Astrocyte (in vitro differentiated cells and primary cell): ENCODE measurements around the gene TBL2. TPM values are rescaled to one million over a fixed set of nuclear protein-coding genes. Genes with fewer than 3 reads are reported as not detected.
"Not testable (repeated sequence)": the region's sequence is repeated elsewhere in the genome, so short reads cannot be mapped to it uniquely, and the experiment has no call there.

Source experiments
- DNase-seq: peaks from one replicate; pipeline ENCODE4 v3.0.0-alpha.2; 2010; ENCODE audit warnings: low read depth
- FAIRE-seq: peaks from 2 replicates; lab custom pipeline; 2011; peaks lifted over from hg19 to GRCh38; lab: Jason Lieb, UNC
- H2AFZ ChIP-seq: 2 replicates; pipeline ENCODE4 v1.6.0; 2012; ENCODE audit warnings: low read depth, low read length, inconsistent platforms
- H3K27ac ChIP-seq: 2 replicates; pipeline ENCODE4 v1.5.1; 2011; ENCODE audit warnings: low read depth, low read length, inconsistent platforms
- H3K27me3 ChIP-seq: 2 replicates; pipeline ENCODE4 v1.6.0; 2011; ENCODE audit warnings: low read length, inconsistent platforms; ENCODE audit not compliant: insufficient read depth
- H3K36me3 ChIP-seq: 2 replicates; pipeline ENCODE4 v1.5.1; 2011; ENCODE audit warnings: low read length, inconsistent platforms; ENCODE audit not compliant: insufficient read depth
- H3K4me1 ChIP-seq: 2 replicates; pipeline ENCODE4 v1.5.1; 2011; ENCODE audit warnings: low read length, inconsistent platforms; ENCODE audit not compliant: insufficient read depth
- H3K4me2 ChIP-seq: 2 replicates; pipeline ENCODE4 v1.6.0; 2012; ENCODE audit warnings: low read length, inconsistent platforms
- H3K4me3 ChIP-seq: 2 replicates; pipeline ENCODE4 v1.5.1; 2011; ENCODE audit warnings: low read depth, mild to moderate bottlenecking, low read length, inconsistent platforms; ENCODE audit not compliant: insufficient read depth
- H3K79me2 ChIP-seq: 2 replicates; pipeline ENCODE4 v1.6.0; 2012; ENCODE audit warnings: mild to moderate bottlenecking, low read length, inconsistent platforms; ENCODE audit not compliant: insufficient read depth
- H3K9ac ChIP-seq: 2 replicates; pipeline ENCODE4 v1.6.0; 2012; ENCODE audit warnings: mild to moderate bottlenecking, low read length, inconsistent platforms
- H3K9me3 ChIP-seq: 2 replicates; pipeline ENCODE4 v1.5.1; 2012; ENCODE audit warnings: low read depth, mild to moderate bottlenecking, low read length, inconsistent platforms; ENCODE audit not compliant: insufficient read depth
- H4K20me1 ChIP-seq: 2 replicates; pipeline ENCODE4 v1.6.0; 2012; ENCODE audit warnings: low read length, inconsistent platforms; ENCODE audit not compliant: insufficient read depth
- H3K27ac Mint-ChIP-seq: one replicate; pipeline ENCODE4 v1.8.0; 2021; ENCODE audit warnings: mild to moderate bottlenecking, mixed read lengths; ENCODE audit not compliant: unreplicated experiment
- H3K27me3 Mint-ChIP-seq: one replicate; pipeline ENCODE4 v1.8.0; 2021; ENCODE audit warnings: low read depth, mixed read lengths; ENCODE audit not compliant: unreplicated experiment
- H3K36me3 Mint-ChIP-seq: one replicate; pipeline ENCODE4 v1.8.0; 2021; ENCODE audit warnings: low read depth, mixed read lengths; ENCODE audit not compliant: unreplicated experiment
- H3K4me1 Mint-ChIP-seq: one replicate; pipeline ENCODE4 v1.8.0; 2021; ENCODE audit warnings: low read depth, mixed read lengths; ENCODE audit not compliant: unreplicated experiment
- H3K4me3 Mint-ChIP-seq: one replicate; pipeline ENCODE4 v1.8.0; 2021; ENCODE audit warnings: mild to moderate bottlenecking, moderate library complexity, mixed read lengths; ENCODE audit not compliant: unreplicated experiment
- H3K9me3 Mint-ChIP-seq: one replicate; pipeline ENCODE4 v1.8.0; 2021; ENCODE audit warnings: mild to moderate bottlenecking, mixed read lengths; ENCODE audit not compliant: unreplicated experiment
- EZH2 ChIP-seq: IDR thresholded peaks from 2 replicates; pipeline ENCODE4 v1.6.1; 2012; ENCODE audit warnings: mild to moderate bottlenecking, low read length, inconsistent platforms; ENCODE audit not compliant: insufficient read depth
- total RNA-seq: library from RNA; stranded (reverse); gene quantifications from 2 replicates; pipeline ENCODE4 v1.2.1, GENCODE V29; 2021
- TF ChIP-seq, protein P1 (sequence below): IDR thresholded peaks from 2 replicates; pipeline ENCODE4 v1.5.1; 2011; ENCODE audit warnings: low read depth, mild to moderate bottlenecking, inconsistent platforms, low read length, moderate library complexity; ENCODE audit not compliant: insufficient read depth

Gene TBL2
- total RNA-seq, 1 donor from 2014 or later: 54.8 TPM

DNA sequence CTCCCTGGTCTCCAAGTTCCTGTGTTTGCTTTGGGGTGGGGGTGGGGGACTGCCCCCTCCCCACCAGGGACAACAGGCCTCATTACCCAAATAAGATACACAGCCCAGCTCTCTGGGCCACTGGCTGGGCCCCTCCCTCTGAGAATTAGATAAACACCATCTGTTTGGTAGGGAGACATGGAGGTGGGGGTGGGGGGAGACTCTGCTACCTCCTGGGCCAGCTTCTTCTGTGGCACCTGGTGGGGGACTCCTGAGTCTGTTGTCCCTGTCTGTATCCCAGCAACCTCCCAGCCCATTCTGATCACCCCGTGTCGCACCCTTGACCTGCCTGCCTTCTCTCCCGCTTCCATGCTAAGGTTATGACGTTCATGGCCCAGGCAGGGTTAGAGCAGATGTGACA, 40.2 kb upstream of the TBL2 start:
- no peak overlapping the region for H3K4me3 ChIP-seq
- Mint-ChIP-seq H3K9me3 (no peaks in the 10 kb centered on the region), H3K27ac (no peak overlapping the region), H3K4me3 (no peak overlapping the region), H3K4me1 (no peaks in the 10 kb centered on the region), H3K27me3 (peaks cover 32% of the 10 kb centered on the region), H3K36me3 (no peaks in the 10 kb centered on the region)
- no peak overlapping the region for H3K27ac ChIP-seq
- H3K79me2 ChIP-seq: no peaks in the 10 kb centered on the region
- no peak for DNase-seq
- peaks cover 19% of the 10 kb centered on the region for H3K27me3 ChIP-seq
- no peaks in the 10 kb centered on the region for H3K9me3 ChIP-seq
- H3K9ac ChIP-seq: no peak overlapping the region
- no peak overlapping the region for H3K4me2 ChIP-seq
- peaks cover 4% of the 10 kb centered on the region for H3K4me1 ChIP-seq
- TF ChIP-seq, protein P1, sequence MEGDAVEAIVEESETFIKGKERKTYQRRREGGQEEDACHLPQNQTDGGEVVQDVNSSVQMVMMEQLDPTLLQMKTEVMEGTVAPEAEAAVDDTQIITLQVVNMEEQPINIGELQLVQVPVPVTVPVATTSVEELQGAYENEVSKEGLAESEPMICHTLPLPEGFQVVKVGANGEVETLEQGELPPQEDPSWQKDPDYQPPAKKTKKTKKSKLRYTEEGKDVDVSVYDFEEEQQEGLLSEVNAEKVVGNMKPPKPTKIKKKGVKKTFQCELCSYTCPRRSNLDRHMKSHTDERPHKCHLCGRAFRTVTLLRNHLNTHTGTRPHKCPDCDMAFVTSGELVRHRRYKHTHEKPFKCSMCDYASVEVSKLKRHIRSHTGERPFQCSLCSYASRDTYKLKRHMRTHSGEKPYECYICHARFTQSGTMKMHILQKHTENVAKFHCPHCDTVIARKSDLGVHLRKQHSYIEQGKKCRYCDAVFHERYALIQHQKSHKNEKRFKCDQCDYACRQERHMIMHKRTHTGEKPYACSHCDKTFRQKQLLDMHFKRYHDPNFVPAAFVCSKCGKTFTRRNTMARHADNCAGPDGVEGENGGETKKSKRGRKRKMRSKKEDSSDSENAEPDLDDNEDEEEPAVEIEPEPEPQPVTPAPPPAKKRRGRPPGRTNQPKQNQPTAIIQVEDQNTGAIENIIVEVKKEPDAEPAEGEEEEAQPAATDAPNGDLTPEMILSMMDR: no peak
- TF ChIP-seq EZH2: no peak
- no peak for FAIRE-seq
- no peaks in the 10 kb centered on the region for H3K36me3 ChIP-seq
- no peak overlapping the region for H2AFZ ChIP-seq
- no peaks in the 10 kb centered on the region for H4K20me1 ChIP-seq

DNA sequence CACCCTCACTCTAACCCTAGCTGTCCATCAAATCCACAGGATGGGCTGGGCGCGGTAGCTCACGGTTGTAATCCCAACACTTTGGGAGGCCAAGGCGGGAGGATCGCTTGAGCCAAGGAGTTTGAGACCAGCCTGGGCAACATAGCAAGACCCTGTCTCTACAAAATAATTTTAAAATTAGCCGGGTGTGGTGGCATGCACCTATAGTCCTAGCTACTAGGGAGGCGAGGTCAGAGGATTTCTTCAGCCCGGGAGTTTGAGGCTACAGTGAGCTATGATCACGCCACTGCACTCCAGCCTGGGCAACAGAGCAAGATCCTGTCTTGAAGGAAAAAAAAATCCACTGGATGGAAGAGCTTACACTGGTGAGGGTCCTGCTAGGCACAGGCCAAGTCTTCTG, 39.1 kb upstream of the TBL2 start:
- not testable (repeated sequence) for H4K20me1 ChIP-seq, H3K27ac Mint-ChIP-seq, H3K36me3 ChIP-seq, H3K79me2 ChIP-seq, H3K9ac ChIP-seq, FAIRE-seq, H3K4me1 ChIP-seq, H2AFZ ChIP-seq, H3K4me3 Mint-ChIP-seq, H3K4me3 ChIP-seq, H3K9me3 ChIP-seq, H3K27me3 ChIP-seq, DNase-seq, H3K36me3 Mint-ChIP-seq, H3K27ac ChIP-seq, H3K9me3 Mint-ChIP-seq, H3K4me1 Mint-ChIP-seq, H3K4me2 ChIP-seq
- peaks cover 31% of the 10 kb centered on the region for H3K27me3 Mint-ChIP-seq

DNA sequence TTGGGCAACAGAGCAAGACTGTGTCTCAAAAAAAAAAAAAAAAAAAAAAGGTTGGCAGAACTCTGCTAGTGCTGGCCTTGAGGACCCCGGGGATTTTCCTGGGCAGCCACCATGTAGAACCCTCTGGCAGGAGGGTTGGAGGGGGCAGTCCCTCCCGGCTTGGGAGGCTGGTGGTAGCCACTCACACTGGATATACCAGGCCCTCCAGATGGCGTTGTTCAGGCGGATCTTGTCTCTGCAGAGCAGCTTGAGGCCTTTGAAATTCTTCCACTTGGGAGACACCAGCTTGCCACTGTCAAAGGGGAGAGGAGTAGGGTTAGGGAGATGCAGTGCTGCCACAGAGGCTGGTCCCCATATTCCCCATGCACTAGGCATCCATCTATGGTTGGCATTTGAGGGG, 37.5 kb upstream of the TBL2 start:
- TF ChIP-seq EZH2: no peak
- TF ChIP-seq, protein P1: no peak
- Histone ChIP-seq H3K27me3 (peaks cover 7% of the 10 kb centered on the region), H4K20me1 (no peaks in the 10 kb centered on the region), H3K27ac (no peak overlapping the region), H3K36me3 (no peaks in the 10 kb centered on the region), H2AFZ (no peak overlapping the region), H3K9me3 (no peaks in the 10 kb centered on the region), H3K9ac (no peak overlapping the region), H3K79me2 (no peaks in the 10 kb centered on the region), H3K4me1 (peaks cover 3% of the 10 kb centered on the region), H3K4me3 (no peak overlapping the region), H3K4me2 (no peak overlapping the region)
- no peaks in the 10 kb centered on the region for H3K36me3 Mint-ChIP-seq
- no peaks in the 10 kb centered on the region for H3K4me1 Mint-ChIP-seq
- no peak for DNase-seq
- peaks cover 25% of the 10 kb centered on the region for H3K27me3 Mint-ChIP-seq
- H3K9me3 Mint-ChIP-seq: no peaks in the 10 kb centered on the region
- FAIRE-seq: no peak
- H3K4me3 Mint-ChIP-seq: no peak overlapping the region
- H3K27ac Mint-ChIP-seq: no peak overlapping the region

DNA sequence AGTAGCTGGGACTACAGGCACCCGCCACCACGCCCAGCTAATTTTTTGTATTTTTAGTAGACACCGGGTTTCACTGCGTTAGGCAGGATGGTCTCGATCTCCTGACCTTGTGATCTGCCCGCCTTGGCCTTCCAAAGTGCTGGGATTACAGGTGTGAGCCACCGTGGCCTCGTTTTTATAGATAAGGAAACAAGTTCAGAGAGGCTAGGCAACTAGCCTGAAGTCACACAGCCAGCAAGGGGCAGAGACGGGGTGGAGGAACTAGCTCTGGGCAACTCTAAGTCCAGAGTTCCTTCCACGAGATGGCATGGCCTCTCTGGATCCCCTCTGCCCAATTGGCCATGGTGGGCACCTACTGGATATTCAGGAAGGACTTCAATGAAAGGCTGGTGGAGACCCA, 36.6 kb upstream of the TBL2 start:
- not testable (repeated sequence) for H3K4me1 ChIP-seq, H3K4me1 Mint-ChIP-seq, DNase-seq, H3K36me3 Mint-ChIP-seq, H3K9ac ChIP-seq, H3K4me2 ChIP-seq, H3K4me3 ChIP-seq, H3K27me3 ChIP-seq, H3K4me3 Mint-ChIP-seq, H3K27ac Mint-ChIP-seq, H4K20me1 ChIP-seq, H3K36me3 ChIP-seq, H3K9me3 Mint-ChIP-seq, H3K9me3 ChIP-seq, FAIRE-seq, H3K79me2 ChIP-seq, H3K27ac ChIP-seq, H2AFZ ChIP-seq
- peaks cover 29% of the 10 kb centered on the region for H3K27me3 Mint-ChIP-seq
